Astrocyte of the spinal cord (primary cell): ENCODE results near the gene PRKG1.

Experiments
- DNase-seq: peaks from one replicate; pipeline ENCODE4 v3.0.0; 2011; ENCODE audit warnings: low read depth, low spot score
- H3K4me3 ChIP-seq: 2 replicates; pipeline ENCODE4 v1.5.1; 2011; ENCODE audit warnings: low read depth, mild to moderate bottlenecking, low read length, moderate library complexity
- CTCF ChIP-seq: IDR thresholded peaks from 2 replicates; pipeline ENCODE4 v1.5.1; 2012; ENCODE audit warnings: low read depth, mild to moderate bottlenecking, low read length, inconsistent platforms
- in situ Hi-C: cut with HindIII; loops from 2 replicates; pipeline ENCODE4 v1.10.0; 2017; ENCODE audit warnings: low sequenced_read_pairs

Gene PRKG1

GRCh38 chr10:52335665-52336064 lies 1261.4 kb downstream of the PRKG1 start:
- no peak overlapping the region for H3K4me3 ChIP-seq
- TF ChIP-seq CTCF, result no peak
- in situ Hi-C loops, result no loop called here
- DNase-seq, result no peak

DNA sequence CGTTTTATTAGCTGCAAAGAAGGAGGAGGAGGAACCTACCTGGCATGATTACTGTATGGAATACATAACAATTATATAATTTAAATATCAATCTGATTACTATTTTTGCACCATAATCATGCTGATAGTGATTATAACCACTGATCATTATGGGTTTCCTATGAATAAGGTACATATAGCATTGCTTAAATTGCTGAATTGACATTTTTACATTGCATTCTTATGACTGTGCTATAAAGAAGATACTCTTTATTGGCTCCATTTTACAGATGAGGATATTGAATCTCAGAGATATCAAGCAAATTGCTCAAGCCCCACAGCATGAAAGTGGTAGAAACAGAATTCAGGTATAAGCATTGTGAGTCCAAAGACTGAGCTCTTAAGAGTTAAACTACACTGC lies 1262.9 kb downstream of the PRKG1 start:
- TF ChIP-seq CTCF, result no peak
- no peak for DNase-seq
- H3K4me3 ChIP-seq, result no peak overlapping the region
- in situ Hi-C loops, result no loop called here

GRCh38 chr10:52343439-52343838 lies 1269.2 kb downstream of the PRKG1 start:
- DNase-seq, result no peak
- TF ChIP-seq CTCF, result no peak
- in situ Hi-C loops, result no loop called here
- no peak overlapping the region for H3K4me3 ChIP-seq

GRCh38 chr10:52346394-52347326 lies 1272.4 kb downstream of the PRKG1 start:
- no peak for TF ChIP-seq CTCF
- no peak overlapping the region for H3K4me3 ChIP-seq
- in situ Hi-C loops, result no loop called here
- no peak for DNase-seq

- no peak overlapping the region for H3K4me3 ChIP-seq
- no peak for TF ChIP-seq CTCF
- no peak for DNase-seq
- in situ Hi-C loops, result no loop called here
These were observed 1273.0 kb downstream of the PRKG1 start for GRCh38 chr10:52347327-52347667.
